K562 (cell line): Measurements from ENCODE around the gene BCR. TPM values are rescaled to one million over a fixed set of nuclear protein-coding genes. Genes with fewer than 3 reads are reported as not detected.

Source experiments
- ATAC-seq: fragments of 200-7000 bp; cut with Tn5 transposase; 3 replicates; pipeline ENCODE4 v1.9.1; 2020; ENCODE audit warnings: moderate library complexity
- BruUV-seq: library from RNA; stranded (reverse); fragments of 400-500 nt; replicated peaks from 2 replicates; lab custom pipeline; 2021; lab: Mats Ljungman, UMichigan
- CTCF ChIA-PET: fragments of 300-600 bp; formaldehyde crosslinking; extraction: SDS; loops from one replicate; lab custom pipeline; 2021; ENCODE audit warnings: low intra/inter-chr PET ratio; lab: Yijun Ruan, JAX
- POLR2A ChIA-PET: fragments of 300-600, 350-650 bp; sonication (Branson Sonifier 250); formaldehyde crosslinking; extraction: SDS; loops from one replicate; lab custom pipeline; 2021; ENCODE audit warnings: antibody characterized with exemption, inconsistent platforms; lab: Yijun Ruan, JAX
- DNase-seq, 4 experiments: peaks; one replicate each; pipeline versions ENCODE4 v3.0.0 to v3.0.0-alpha.2; 2011 to 2018; ENCODE audit warnings: low spot score in 3 of 4, mixed read lengths in 3 of 4; ENCODE audit errors: extremely low read depth in 1 of 4
- FAIRE-seq: peaks from 2 replicates; lab custom pipeline; 2011; peaks lifted over from hg19 to GRCh38; lab: Jason Lieb, UNC
- H2AFZ ChIP-seq: 2 replicates; pipeline ENCODE4 v1.6.0; 2011; ENCODE audit warnings: low read depth, low read length, control low read depth, inconsistent platforms
- H3K27ac ChIP-seq: fragments of 200-600 bp; 3 replicates; pipeline ENCODE4 v1.8.0; 2011; ENCODE audit warnings: low read depth, mild to moderate bottlenecking, control low read depth, inconsistent platforms, low read length, moderate library complexity, mixed read lengths; ENCODE audit errors: extremely low read depth
- H3K27me3 ChIP-seq, 2 experiments: fragments of 300-600 bp in 1 of 2; 2 replicates in 1 of 2; 3 replicates in 1 of 2; pipeline versions ENCODE4 v1.6.0 to v1.8.0; 2011; ENCODE audit warnings: inconsistent platforms in 2 of 2, low read length in 2 of 2, mild to moderate bottlenecking in 1 of 2, mixed read lengths in 1 of 2, moderate library complexity in 1 of 2; ENCODE audit not compliant: control insufficient read depth in 2 of 2, insufficient read depth in 2 of 2
- H3K36me3 ChIP-seq: fragments of 300-600 bp; 3 replicates; pipeline ENCODE4 v1.8.0; 2011; ENCODE audit warnings: mild to moderate bottlenecking, low read length, inconsistent platforms; ENCODE audit not compliant: control insufficient read depth, insufficient read depth
- H3K4me1 ChIP-seq, 2 experiments: fragments of 200-600 bp in 1 of 2; replicated peaks in 1 of 2; 2 replicates in 1 of 2; 3 replicates in 1 of 2; pipeline versions ENCODE4 v1.5.1 to v1.8.0; 2011; ENCODE audit warnings: inconsistent platforms in 2 of 2, low read length in 2 of 2, mild to moderate bottlenecking in 1 of 2, mixed read lengths in 1 of 2, moderate library complexity in 1 of 2; ENCODE audit not compliant: control insufficient read depth in 2 of 2, insufficient read depth in 2 of 2
- H3K4me2 ChIP-seq: 2 replicates; pipeline ENCODE4 v1.6.1; 2011; ENCODE audit warnings: low read length, control low read depth, inconsistent platforms, mixed read lengths; ENCODE audit not compliant: insufficient read depth
- H3K4me3 ChIP-seq: fragments of 200-600 bp; sonication (generic), shearing (Covaris generic); 2 replicates; pipeline ENCODE4 v1.5.1; 2016; ENCODE audit warnings: control low read depth, inconsistent platforms
- H3K79me2 ChIP-seq: fragments of 200-600 bp; 3 replicates; pipeline ENCODE4 v1.8.0; 2011; ENCODE audit warnings: low read length, inconsistent platforms; ENCODE audit not compliant: control insufficient read depth, insufficient read depth
- H3K9ac ChIP-seq, 2 experiments: 2 replicates each; pipeline versions ENCODE4 v1.6.0 to v1.6.1; 2011; ENCODE audit warnings: low read depth in 2 of 2, low read length in 2 of 2, control low read depth in 1 of 2, inconsistent platforms in 1 of 2, mild to moderate bottlenecking in 1 of 2, mixed read lengths in 1 of 2; ENCODE audit not compliant: insufficient read depth in 1 of 2
- H3K9me1 ChIP-seq: one replicate; pipeline ENCODE4 v1.6.0; 2011; ENCODE audit warnings: inconsistent platforms, mild to moderate bottlenecking, low read length, moderate library complexity; ENCODE audit not compliant: control insufficient read depth, insufficient read depth
- H3K9me3 ChIP-seq: replicated peaks from 2 replicates; pipeline ENCODE4 v1.5.1; 2011; ENCODE audit warnings: low read depth, low read length, inconsistent platforms; ENCODE audit not compliant: control insufficient read depth, insufficient read depth
- H4K20me1 ChIP-seq: replicated peaks from 2 replicates; pipeline ENCODE4 v1.6.1; 2011; ENCODE audit warnings: low read length, inconsistent platforms, mixed read lengths; ENCODE audit not compliant: control insufficient read depth, insufficient read depth
- EGR1 ChIP-seq: fragments of 450-650 bp; conservative IDR thresholded peaks from 2 replicates; pipeline ENCODE4 v1.6.1; 2017; ENCODE audit warnings: mild to moderate bottlenecking
- GTF2F1 ChIP-seq: IDR thresholded peaks from 2 replicates; pipeline ENCODE4 v1.6.1; 2011; ENCODE audit warnings: low read depth, low read length, improper control_type of control experiment
- NELFE ChIP-seq: IDR thresholded peaks from 2 replicates; pipeline ENCODE4 v1.6.1; 2011; ENCODE audit warnings: mild to moderate bottlenecking; ENCODE audit not compliant: insufficient read depth, insufficient read length
- POLR2AphosphoS2 ChIP-seq: IDR thresholded peaks from 2 replicates; pipeline ENCODE4 v1.6.1; 2012; ENCODE audit warnings: low read length, improper control_type of control experiment
- SIX5 ChIP-seq, 2 experiments: IDR thresholded peaks; 2 replicates each; pipeline ENCODE4 v1.6.1; 2011; ENCODE audit warnings: low read length in 2 of 2, borderline replicate concordance in 1 of 2, low read depth in 1 of 2, mild to moderate bottlenecking in 1 of 2, moderate library complexity in 1 of 2; ENCODE audit not compliant: insufficient read depth in 1 of 2
- WGBS: fragments of 100-300 bp; shearing (Covaris generic); methylation state at CpG from one replicate; pipeline ENCODE4 v1.1.6; 2016; ENCODE audit warnings: low coverage, mixed read lengths; ENCODE audit not compliant: insufficient coverage; ENCODE audit errors: missing lambda C conversion rate; 5-methylcytosine and 5-hydroxymethylcytosine counted together
- in situ Hi-C: fragments of 300-500 bp; cut with MboI; formaldehyde crosslinking; loops from 4 replicates; pipeline ENCODE4 v1.15.0; 2018; ENCODE audit warnings: inconsistent platforms, mixed read lengths
- intact Hi-C: fragments of 100-400 bp; cut with micrococcal nuclease; formaldehyde crosslinking; loops from 2 replicates; pipeline ENCODE4 v1.14.2; 2022
- polyA plus RNA-seq, 8 experiments: library from polyadenylated mRNA; depleted of rRNA in 4 of 8; stranded (reverse) in 5 of 8; unstranded in 3 of 8; fragments of >200 nt; fragmentation: Nextera tagmentation in 2 of 8; fragmentation: Illumina TruSeq in 1 of 8; extraction: Ambion mirVana in 2 of 8; extraction: Trizol in 1 of 8; gene quantifications; 2 replicates each; pipeline versions ENCODE4 v1.2.1 to v1.2.3, GENCODE V29; 2011 to 2014; ENCODE audit warnings: inconsistent platforms in 1 of 8, missing spikeins in 1 of 8
- total RNA-seq, 7 experiments: library from RNA; depleted of rRNA in 6 of 7; stranded (reverse); fragments of >200 nt in 6 of 7; fragmentation: Illumina TruSeq in 2 of 7; extraction: Trizol in 2 of 7; gene quantifications; 2 replicates each; pipeline versions ENCODE4 v1.2.1 to v1.2.3, GENCODE V29; 2011 to 2021; ENCODE audit warnings: low replicate concordance in 1 of 7
- TF ChIP-seq, protein P1 (sequence below): fragments of 250-450 bp; sonication (Bioruptor Pico); IDR thresholded peaks from 2 replicates; pipeline ENCODE4 v1.9.0; 2021; ENCODE audit warnings: mild to moderate bottlenecking, inconsistent platforms

Gene BCR
- total and polyA plus RNA-seq, 9 of the 15 experiments (the other 6 are each of a cell fraction or from before 2014, with no cell fraction given) = 0.41 to 150 (median 45.6) TPM

DNA sequence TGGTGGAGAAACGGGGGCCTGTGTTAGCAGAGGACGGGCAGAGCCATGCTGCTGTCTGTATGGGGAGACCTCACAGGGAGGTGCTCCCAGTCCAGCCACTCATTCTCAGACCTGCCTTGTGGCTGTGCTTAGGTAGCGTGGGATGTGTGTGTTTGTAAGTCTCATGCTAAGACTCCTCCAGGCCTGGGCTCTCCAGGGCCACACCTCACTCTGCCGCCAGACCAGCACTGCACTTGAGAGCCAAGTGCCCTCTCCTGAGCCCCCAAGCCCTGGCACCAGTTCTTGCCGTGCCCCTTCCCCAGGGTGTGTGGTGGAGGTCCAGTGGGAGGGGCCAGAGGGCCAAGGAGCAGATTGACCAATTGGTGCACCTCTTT lies 108.8 kb downstream of the BCR start:
- H3K79me2 ChIP-seq = no peaks in the 10 kb centered on the region
- H3K9me3 ChIP-seq = no peaks in the 10 kb centered on the region
- H4K20me1 ChIP-seq = peaks cover 48% of the 10 kb centered on the region
- WGBS = 83% methylated on average over 5 of the region's 5 CpGs
- peaks cover 20% of the 10 kb centered on the region for H3K9me1 ChIP-seq
- TF ChIP-seq EGR1 (0 out of 2 replicates have a peak, but pooled peaks have one; percentile 3), GTF2F1 (0 out of 2 replicates have a peak, but pooled peaks have one; percentile 11), SIX5 (IDR thresholded peaks at IDR 0.05; ENCODE audit: borderline replicate concordance in 1 of 2, insufficient read depth in 1 of 2, low read depth in 1 of 2, low read length in 2 of 2) (0 out of 4 replicates have a peak, but pooled peaks of 1 of the 2 experiments have one; percentile 2), POLR2AphosphoS2 (0 out of 2 replicates have a peak, but pooled peaks have one; percentile 47), NELFE (no peak)
- TF ChIP-seq, protein P1, sequence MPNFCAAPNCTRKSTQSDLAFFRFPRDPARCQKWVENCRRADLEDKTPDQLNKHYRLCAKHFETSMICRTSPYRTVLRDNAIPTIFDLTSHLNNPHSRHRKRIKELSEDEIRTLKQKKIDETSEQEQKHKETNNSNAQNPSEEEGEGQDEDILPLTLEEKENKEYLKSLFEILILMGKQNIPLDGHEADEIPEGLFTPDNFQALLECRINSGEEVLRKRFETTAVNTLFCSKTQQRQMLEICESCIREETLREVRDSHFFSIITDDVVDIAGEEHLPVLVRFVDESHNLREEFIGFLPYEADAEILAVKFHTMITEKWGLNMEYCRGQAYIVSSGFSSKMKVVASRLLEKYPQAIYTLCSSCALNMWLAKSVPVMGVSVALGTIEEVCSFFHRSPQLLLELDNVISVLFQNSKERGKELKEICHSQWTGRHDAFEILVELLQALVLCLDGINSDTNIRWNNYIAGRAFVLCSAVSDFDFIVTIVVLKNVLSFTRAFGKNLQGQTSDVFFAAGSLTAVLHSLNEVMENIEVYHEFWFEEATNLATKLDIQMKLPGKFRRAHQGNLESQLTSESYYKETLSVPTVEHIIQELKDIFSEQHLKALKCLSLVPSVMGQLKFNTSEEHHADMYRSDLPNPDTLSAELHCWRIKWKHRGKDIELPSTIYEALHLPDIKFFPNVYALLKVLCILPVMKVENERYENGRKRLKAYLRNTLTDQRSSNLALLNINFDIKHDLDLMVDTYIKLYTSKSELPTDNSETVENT (CRISPR knock-in tag) = peak; percentile 15; the same call in 1 of the 2 replicates
- TF ChIP-seq, all 486 proteins: peak for 5
- FAIRE-seq (no peak), DNase-seq (peak; percentile 28 to 63 (median 60)), ATAC-seq (peak; percentile 8; the same call in 2 of the 3 replicates)
- Histone ChIP-seq H3K4me2 (no peak overlapping the region), H3K9ac (peak overlapping the region in 1 of 2 experiments; percentile 67; a peak in 2 of 4 replicates), H3K4me1 (peaks cover 0 to 15% of the 10 kb centered on the region in 2 experiments; a peak in 1 of 5 replicates), H3K36me3 (peaks cover 63% of the 10 kb centered on the region; the same call in 2 of the 3 replicates), H3K27me3 (no peaks in the 10 kb centered on the region), H3K27ac (no peak overlapping the region), H3K4me3 (no peak overlapping the region), H2AFZ (no peak overlapping the region)
- ChIA-PET CTCF (interaction anchor here (0.9 to 15.3 kb wide), 3 partner anchors 12 to 330 kb away, joined by 4 to 800 read pairs (median 19); partner anchors contain the start of gene BCR), POLR2A (interaction anchor here (0.8 to 2.1 kb wide), 7 partner anchors 10 to 329 kb away, joined by 3 to 9 read pairs (median 4); no protein-coding TSS in a partner anchor)
- intact Hi-C loops = loop anchor here (10.0 kb wide), 1 partner anchor 444 kb away; no protein-coding TSS in a partner anchor
- BruUV-seq = no TSS peak
- in situ Hi-C loops = no loop called here
